GM21528 (cell line): Measurements from ENCODE around the gene NCOR2.
"Not testable (repeated sequence)": the region's sequence is repeated elsewhere in the genome, so short reads cannot be mapped to it uniquely, and the experiment has no call there.

Source experiments
- ATAC-seq: cut with Tn5 transposase; IDR thresholded peaks from one replicate; pipeline ENCODE4 v1.9.1; 2021; ENCODE audit warnings: mild to moderate bottlenecking, moderate library complexity; ENCODE audit not compliant: unreplicated experiment, low FRiP score

NCOR2 gene

DNA sequence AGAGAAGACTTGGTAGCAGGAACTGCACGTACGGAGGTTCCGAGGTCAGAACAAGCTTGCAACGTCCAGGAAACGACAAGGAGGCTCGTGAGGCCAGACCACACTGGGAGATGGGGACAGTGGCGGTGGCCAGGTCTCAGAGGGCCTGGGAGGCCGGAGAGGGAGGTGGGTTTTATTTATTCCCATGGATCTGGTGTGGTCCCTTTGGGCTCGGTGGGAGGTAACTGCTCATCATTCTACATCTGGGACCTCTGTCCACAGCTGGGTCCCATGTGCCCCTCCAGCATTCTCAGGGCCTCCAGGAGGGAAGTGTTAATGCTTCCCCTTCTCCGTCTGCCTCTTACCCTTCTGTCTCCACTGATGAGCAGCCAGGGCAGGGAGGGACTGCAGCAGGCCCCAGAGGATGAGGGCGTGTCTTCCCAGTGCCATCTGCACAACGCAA, 35.7 kb upstream of the NCOR2 start:
- no peak for ATAC-seq

DNA sequence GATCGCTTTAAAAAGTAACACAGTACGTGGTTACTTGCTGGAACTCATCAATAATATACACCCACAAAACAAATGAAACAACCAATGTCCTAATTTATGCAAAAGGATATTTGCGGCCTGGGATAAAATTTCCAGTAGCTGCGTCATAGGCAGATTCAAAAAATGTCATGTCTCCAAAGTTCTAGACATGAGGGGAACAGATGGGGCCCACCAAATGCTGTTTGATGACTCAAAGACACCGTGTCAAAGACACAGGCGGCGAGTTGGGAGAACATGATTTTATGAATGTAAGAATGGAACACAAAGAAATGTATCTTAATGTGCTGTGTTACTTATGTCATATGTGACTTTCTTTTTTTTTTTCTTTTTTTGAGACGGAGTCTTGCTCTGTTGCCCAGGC, 34.3 kb upstream of the NCOR2 start:
- ATAC-seq: no peak

DNA sequence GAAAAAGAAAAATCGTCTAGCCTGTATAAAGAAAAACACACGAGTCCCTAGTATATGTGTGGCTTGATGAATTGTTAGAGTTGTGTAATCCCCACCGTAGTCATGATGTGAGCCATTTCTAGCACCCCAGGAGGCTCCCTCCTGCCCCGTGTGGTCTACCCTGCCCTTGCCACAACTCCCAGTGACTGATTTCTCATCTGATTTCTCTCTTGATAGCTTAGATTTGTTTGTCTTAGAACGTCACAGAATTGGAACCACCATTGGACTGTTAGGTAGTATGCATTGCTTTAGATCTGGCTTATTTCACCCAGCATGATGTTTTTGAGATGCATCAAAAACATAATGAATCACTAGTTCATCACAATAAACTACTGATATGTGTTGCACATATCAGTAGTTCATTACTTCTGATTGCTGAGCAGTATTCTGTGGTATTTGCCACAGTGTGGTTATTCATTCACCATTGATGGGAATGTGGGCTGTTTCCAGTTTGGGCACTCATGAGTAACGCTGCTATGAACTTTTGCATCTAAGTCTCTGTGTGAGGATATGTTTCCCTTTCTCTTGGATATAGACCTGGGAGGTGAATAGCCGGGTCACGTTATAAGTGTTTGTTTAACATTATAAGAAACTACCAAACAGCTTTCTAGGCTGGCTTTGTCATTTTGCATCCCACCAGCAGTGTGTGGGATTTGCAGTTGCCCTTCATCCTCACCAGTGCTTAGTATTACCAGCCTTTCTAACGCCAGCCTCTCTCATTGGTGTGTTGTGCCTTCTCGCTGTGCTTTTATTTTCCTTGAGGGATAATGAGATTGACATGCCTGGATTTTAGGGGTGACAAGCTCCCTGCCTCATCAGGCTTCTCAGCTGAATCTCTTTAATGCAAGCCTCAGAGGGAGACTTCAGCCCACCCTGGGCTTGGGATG, 31.9 kb upstream of the NCOR2 start:
- ATAC-seq: no peak

DNA sequence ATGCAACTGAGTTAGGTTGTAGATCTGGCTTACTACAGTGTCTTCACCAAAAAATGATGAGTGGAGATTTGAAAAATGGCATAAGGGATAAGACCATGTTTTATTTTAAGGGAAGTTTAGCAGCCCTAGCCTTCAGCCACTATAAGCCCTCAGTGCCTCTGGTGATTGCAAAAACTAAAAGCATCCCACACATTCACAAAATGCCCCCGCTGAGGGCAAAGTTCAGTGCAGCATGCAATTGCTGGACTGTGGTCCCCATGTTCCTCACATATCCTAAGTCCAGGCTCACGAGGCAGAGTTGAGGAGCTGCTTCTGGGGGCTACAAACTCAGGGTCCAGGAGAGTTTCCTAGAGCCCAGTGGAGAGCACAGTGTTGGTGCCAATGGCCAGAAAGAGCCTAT, 29.6 kb upstream of the NCOR2 start:
- ATAC-seq: no peak

DNA sequence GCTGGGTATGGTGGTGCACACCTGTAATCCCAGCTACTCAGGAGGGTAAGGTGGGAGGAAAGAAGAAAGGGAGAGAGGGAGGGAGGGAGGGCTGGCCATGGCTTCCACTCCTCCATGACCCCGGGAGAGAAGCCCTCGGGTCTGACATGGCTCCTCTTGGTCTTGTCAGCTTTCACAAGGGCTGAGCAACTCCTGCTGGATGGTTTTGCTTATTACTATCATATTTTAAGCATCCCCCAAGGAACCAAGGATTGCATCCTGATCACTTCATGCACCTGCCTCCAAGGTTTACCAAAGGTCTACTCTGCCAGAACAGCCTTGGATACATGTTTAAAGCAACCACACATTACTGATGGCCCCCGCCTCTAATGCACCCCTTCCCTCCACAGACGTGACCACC, 28.0 kb upstream of the NCOR2 start:
- ATAC-seq: no peak

DNA sequence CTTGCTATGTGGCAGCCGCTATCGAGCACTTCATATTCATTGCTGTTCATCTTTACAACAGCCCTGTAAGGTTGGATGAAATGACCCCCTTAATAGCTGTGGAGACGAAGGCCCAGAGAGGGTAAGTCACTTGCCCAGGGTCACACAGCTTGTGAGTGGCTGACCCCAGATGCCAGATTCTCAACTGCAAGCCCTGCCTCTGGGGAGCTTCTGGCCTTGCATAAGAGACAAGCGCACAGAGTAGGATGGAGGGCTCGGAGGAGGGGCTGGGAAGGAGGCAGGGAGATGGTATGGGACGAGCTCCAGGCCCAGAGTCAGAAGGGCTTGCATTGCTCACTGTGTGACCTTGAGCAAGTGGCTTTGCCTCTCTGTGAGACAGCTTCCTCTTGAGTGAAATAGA, 27.4 kb upstream of the NCOR2 start:
- ATAC-seq: no peak

DNA sequence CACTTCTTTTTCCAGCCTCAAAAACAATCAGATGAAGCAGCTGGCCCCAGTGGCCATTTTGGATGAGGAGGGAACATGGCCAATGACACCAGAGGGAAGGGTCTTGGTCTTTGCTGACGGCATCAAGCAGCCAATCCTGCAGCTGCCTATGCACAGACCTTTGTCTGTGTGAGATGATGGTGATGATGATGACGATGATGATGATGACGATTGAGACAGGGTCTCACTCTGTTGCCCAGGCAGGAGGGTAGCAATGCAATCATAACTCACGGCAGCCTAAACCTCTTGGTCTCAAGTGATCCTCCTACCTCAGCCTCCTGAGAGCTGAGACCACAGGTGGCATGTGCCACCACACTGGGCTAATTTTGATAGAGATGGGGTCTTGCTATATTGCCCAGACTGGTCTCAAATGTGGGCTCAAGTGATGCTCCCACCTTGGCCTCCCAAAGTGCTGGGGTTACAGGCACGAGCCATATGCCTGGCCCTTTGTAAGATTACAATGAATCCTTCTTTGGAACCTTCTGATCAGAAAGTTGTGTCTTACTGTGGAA, 26.5 kb upstream of the NCOR2 start:
- no peak for ATAC-seq

DNA sequence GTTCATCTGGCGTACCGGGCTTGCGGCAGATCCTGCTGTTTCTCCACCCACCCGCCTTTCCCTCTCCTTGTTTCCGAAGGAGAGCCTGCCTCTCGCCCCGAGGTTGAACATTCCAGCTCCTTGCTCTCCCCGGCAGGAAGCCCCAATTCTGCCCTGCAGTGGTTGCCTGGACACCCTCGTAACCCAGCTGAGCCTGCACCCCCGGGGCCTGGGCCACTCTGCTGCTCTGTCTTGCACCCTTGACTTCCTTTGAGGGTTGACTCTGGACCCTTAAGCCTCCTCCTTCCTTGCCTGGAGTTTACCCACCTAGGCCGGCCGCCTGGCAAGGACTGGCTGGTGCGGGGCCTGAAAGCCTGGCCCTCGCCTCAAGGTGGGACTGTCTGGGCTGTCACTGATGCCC, 25.8 kb upstream of the NCOR2 start:
- no peak for ATAC-seq

DNA sequence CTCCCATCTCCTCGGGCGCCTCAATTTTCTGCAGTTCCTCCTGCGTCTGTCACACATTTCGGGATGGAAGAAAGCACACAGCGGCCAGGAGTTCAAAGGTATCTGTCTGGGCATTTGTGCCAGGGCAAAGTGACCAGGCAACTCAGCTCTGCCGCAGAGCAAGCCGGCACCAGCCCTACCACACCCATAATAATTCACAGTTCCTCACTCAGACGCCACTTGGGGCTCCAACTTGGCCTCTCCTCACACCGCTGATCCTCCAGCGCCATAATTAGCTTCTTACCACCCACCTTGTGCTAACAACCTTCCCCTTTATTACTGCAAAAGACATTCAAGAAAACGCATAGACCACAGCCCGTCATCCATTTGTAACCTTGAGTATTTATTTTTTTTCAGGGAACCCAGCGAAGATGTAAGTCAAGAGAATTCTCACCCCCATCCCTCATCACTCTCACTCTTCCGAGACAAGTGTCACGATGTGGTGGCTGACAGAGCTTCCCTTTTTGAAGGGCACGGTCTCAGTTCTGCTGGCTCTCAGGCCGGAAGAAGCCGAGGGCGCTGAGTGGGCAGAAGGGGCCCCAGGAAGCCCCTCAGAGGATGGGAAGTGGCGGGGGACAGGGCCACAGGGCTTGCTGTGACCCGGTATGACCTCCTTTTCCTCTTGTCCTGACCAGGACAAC, 25.2 kb upstream of the NCOR2 start:
- ATAC-seq: no peak

DNA sequence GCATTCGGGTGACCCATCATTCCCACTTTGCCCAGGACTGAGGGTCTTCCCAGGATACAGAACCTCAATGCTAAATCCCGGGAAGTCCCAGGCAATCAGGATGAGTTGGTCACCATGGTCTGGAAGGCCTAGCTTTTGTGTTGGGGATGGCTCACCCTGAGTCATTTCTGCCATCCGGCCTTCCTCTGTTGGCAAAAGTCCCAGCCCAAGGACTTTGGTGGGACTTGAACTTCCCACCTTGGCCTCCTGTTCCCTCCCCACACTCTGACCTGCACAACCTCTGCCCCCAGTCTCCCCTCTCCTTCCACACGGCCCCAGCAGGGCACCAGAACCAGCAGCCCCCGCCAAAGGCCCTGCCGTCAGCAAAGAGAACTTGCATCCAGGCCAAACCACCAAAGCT, 24.6 kb upstream of the NCOR2 start:
- ATAC-seq: no peak

DNA sequence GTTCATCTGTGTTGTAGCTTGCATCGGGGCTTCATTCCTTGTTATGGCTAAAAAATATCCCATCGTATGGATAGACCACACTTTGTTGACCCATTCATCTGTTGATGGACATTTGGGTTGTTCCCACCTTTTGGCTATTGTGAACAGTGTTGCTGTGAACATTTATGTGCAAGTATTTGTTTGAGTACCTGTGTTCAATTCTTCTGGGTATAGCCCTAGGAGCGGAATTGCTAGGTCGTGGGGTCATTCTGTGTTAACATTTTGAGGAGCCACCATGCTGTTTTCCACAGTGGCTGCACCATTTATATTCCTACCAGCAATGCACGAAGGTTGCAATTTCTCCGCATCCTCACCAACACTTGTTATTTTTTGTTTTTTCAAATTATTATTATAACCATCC, 23.0 kb upstream of the NCOR2 start:
- ATAC-seq: no peak

DNA sequence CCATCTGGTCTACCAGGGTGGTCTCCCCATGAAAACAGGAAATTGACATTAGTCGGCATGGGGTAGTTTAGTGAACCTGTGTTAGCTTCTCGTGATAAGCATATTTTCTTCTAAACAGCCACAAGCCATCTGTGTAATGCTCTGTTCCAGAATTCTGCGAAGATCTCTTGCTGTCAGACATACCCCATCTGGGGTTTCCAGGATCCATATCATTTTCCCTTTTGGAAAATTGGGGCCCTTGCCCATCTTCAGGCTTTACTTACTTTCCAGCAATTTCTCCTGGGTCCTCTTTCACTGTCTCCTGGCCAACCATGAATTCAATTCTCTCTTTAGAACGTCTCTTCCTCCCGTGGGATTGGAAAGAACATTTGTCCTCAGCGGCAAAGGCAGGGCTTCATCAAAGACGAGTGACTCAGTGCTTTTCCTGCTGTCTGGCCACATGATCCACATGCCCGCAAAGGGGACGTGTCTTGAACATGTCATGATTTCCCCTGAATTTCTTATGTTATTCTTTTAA, 21.4 kb upstream of the NCOR2 start:
- ATAC-seq: no peak

DNA sequence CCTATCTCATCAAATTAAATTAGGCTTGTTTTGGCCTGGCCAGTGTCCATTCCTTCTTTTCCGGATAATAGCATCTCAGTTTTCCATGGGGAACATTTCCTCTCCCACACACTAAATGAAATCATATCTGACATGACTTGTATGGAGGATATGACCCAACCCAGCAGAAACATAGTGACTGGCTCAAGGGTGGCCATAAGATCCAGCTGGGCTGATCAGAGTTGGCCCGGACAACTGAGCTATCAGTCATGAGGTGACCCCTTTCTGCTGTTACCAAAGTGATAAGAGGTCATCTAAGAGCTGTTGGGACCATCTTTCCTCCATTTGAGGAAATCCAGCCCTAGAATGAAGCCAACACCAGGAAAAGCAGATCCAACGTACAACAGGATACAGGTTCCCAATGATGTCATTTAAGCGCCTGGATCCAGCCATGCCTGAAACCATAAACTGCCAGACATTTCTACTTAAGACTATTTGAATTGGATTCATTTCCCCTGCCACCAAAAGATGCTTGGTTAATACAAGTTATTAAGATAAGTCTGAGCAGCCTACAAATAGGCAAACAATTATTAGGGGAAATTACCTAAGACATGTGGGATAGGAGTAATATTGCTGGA, 20.7 kb upstream of the NCOR2 start:
- no peak for ATAC-seq

DNA sequence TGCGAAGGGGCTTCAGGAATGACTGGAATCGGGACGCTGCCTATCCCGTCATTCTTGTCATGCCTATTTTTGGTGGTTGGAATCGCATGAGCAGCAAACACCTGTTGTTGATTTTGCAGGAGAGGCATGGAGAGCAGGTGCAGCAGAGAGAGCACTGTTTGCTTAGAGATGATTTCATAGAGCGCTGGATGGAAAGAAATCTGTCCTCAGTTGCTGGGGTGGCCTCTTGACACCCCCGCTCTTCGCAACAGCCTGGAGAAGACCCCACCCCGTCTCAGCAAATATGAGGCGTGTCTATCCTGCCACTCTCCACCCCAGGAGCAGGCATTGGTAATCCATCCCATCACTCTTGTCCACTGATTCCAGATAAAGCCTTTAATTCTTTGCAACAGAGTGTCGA, 19.3 kb upstream of the NCOR2 start:
- no peak for ATAC-seq

DNA sequence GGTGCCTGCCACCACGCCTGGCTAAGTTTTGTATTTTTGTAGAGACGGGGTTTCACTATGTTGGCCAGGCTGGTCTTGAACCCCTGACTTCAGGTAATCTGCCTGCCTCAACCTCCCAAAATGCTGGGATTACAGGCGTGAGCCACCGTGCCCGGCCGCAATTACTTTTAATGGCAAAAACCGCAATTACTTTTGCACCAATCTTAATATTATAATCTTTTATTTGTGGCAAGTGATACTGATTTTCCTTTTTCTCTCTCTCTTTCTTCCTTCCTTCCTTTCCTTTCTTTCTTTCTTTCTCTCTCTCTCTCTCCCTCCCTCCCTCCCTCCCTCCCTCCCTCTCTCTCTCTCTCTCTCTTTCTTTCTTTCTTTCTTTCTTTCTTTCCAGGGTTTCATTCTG, 17.1 kb upstream of the NCOR2 start:
- not testable (repeated sequence) for ATAC-seq

DNA sequence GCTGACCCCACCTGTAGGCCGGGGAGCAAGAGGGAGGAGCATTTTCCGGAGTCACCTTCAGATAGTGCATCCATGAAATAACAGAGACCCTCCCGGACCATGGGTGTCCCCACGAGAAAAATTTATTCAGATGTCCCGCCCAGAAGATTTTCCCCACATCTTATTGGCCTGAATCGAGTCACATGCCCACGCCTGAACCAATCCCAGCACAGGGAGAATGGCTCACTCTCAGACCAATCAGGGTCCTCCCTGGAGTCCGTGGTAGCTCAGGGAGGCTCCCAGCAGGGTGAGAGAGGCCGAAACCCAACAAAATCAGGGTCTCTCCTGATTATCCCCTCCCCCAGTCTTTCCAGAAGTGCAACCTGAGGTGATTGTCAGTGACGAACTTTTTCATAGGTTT, 16.4 kb upstream of the NCOR2 start:
- ATAC-seq: no peak

DNA sequence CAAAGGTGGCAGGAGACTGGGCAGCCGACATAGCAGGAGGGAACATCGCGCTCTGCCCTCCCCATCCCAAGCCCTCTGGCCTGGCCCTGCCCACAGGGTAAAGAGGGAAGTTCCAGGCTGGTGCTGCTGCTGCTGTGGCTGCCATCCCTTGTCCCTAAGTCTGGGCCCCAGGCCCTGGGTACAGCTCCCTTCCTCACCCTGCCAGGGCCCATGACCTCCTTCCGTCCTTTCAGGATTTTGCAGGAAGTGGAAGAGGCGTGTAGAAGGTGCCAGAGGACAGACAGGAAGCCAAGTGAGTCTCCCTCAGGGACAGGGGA, 14.7 kb upstream of the NCOR2 start:
- no peak for ATAC-seq

DNA sequence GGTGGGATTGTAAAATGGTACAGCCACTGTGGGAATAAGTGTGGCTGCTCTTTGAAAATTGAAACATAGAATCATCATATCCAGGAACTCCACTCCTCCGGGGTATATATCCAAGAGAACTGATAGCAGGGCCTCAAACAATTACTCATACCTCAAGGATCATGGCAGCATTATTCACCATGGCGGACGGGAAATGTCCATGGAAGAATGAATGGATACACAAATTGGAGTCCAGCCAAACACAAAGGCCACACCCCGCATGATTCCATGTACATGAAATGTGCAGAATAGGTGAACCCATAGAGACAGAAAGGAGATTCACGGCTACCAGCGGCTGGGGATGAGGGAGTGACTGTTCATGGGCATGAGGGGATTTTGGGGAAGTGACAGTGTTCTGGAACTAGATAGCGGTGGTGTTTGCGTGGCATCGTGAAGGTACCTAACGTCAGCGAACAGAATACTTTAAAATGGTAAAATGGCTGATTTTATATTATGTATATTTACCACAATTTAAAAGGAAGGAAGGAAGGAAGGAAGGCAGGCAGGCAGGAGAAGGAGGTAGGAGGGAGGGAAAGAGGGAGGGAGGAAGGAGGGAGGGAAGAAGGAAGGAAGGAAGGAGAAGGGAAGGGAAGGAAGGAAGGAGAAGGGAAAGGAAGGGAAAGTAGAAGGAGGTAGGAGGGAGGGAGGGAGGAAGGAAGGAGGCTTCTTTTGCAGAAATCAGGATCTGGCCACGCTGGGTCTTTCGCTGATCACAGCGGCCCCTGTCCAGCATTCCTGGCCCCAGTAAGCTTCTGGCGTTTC, 14.1 kb upstream of the NCOR2 start:
- no peak for ATAC-seq

DNA sequence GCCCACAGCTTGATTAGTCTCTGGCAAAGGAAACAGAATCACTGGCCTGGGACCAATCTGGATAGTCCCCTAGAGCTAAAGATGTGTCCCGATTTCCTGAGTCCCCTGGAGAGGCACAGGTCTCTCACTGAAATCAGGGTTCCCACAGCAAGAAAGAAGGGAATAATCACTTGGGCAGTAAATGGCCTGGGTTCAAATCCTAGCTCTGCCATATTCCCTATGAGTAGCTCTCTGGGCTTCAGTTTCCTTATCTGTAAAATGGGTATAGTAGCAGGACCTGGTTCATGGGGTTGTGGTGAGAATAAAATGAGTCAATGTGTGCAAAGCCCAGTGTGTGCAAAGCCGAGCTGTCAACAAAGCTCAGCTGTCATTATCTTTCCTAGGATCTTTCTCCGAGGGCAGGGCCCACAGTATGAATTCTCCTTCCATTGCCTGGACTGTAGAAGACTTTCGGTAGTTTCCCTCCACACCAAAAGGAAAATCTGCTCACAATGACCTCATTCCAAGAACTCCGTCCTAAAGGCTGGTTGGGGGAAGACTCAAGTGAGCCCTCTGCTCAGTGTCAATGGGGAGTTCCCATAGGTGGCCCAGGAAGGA, 12.6 kb upstream of the NCOR2 start:
- no peak for ATAC-seq

DNA sequence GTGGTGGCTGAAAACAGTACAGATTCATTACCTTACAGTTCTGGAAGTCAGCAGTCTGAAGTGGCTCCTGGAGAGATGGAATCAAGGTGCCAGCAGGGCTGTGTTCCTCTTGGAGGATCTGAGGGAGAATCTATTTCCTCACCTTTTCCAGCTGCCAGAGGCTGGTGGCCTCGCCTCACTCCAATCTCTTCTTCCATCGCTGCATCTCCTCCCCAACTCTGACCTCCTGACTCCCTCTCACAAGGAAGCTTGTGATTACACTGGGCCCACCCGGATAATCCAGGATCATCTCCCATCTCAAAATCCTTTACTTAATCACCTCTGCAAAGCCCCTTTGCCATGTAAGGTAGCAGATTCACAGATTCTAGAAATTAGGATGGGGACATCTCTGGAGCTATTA, 11.4 kb upstream of the NCOR2 start:
- ATAC-seq: no peak
